HG03520 (cell line): ENCODE measurements around the gene INPP5D.
A peak's percentile ranks its signal among the peaks of the same experiment; 100 is the strongest.
"Not testable (repeated sequence)": the region's sequence is repeated elsewhere in the genome, so short reads cannot be mapped to it uniquely, and the experiment has no call there.

Source experiments
- ATAC-seq: cut with Tn5 transposase; IDR thresholded peaks from one replicate; pipeline ENCODE4 v1.9.1; 2021; ENCODE audit warnings: mild to moderate bottlenecking, moderate library complexity; ENCODE audit not compliant: unreplicated experiment

INPP5D gene

GRCh38 chr2:233051241-233052149 is 8.6 kb upstream of the INPP5D start:
- no peak for ATAC-seq

GRCh38 chr2:233052517-233052916 is 7.6 kb upstream of the INPP5D start:
- not testable (repeated sequence) for ATAC-seq

GRCh38 chr2:233053928-233054784 is 6.0 kb upstream of the INPP5D start:
- ATAC-seq = peak; percentile 51

- no peak for ATAC-seq
These were observed 4.8 kb upstream of the INPP5D start for GRCh38 chr2:233055362-233055761.

GRCh38 chr2:233056961-233057605 is 3.1 kb upstream of the INPP5D start:
- ATAC-seq = no peak

GRCh38 chr2:233058717-233059546 is 1.2 kb upstream of the INPP5D start:
- no peak for ATAC-seq

- no peak for ATAC-seq
These were observed 670 bp upstream of the INPP5D start for GRCh38 chr2:233059547-233059796.

- no peak for ATAC-seq
These were observed 398 bp downstream of the INPP5D start for GRCh38 chr2:233060501-233060979.

GRCh38 chr2:233060980-233061590 is 943 bp downstream of the INPP5D start:
- peak; percentile 14 for ATAC-seq

GRCh38 chr2:233061591-233062450 is 1.7 kb downstream of the INPP5D start:
- ATAC-seq = peak; percentile 30

GRCh38 chr2:233062451-233062850 is 2.3 kb downstream of the INPP5D start:
- no peak for ATAC-seq

- no peak for ATAC-seq
These were observed 2.8 kb downstream of the INPP5D start for GRCh38 chr2:233062946-233063268.

GRCh38 chr2:233063269-233063975 is 3.3 kb downstream of the INPP5D start:
- ATAC-seq = peak; percentile 26

GRCh38 chr2:233063976-233064411 is 3.9 kb downstream of the INPP5D start:
- ATAC-seq = no peak

GRCh38 chr2:233064530-233065199 is 4.5 kb downstream of the INPP5D start:
- ATAC-seq = no peak

- ATAC-seq = not testable (repeated sequence)
These were observed 5.1 kb downstream of the INPP5D start for GRCh38 chr2:233065200-233065589.

- ATAC-seq = no peak
These were observed 5.9 kb downstream of the INPP5D start for GRCh38 chr2:233065954-233066470.
